ENCODE results near the gene TMEM120B. TPM values are rescaled to one million over a fixed set of nuclear protein-coding genes. Genes with fewer than 3 reads are reported as not detected.

TMEM120B gene
- total RNA-seq, 1 donor from 2014 or later: 8.9 TPM

DNA sequence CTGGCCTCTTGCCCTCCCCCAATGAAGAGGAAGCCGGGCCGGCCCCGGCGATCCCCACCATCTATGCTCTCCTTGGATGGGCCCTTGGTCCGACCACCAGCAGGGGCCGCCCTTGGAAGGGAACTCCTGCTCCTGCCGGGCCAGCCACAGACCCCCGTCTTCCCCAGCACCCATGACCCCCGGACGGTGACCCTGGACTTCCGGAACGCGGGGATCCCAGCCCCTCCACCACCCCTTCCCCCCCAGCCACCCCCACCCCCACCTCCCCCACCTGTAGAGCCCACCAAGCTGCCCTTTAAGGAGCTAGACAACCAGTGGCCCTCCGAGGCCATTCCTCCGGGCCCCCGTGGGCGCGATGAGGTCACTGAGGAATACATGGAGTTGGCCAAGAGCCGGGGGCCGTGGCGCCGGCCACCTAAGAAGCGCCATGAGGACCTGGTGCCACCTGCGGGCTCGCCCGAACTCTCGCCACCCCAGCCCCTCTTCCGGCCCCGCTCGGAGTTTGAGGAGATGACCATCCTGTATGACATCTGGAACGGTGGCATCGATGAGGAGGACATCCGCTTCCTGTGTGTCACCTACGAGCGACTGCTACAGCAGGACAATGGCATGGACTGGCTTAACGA, 110.7 kb downstream of the TMEM120B start:
- Histone ChIP-seq H3K27ac (ENCODE audit: low read depth, low read length) (no peak overlapping the region), H3K9me3 (ENCODE audit: control insufficient read depth in 3 of 3, low read length in 3 of 3) (no peaks in the 10 kb centered on the region), H3K36me3 (ENCODE audit: control insufficient read depth in 3 of 3, insufficient read depth in 3 of 3, low read length in 3 of 3) (peaks cover 56 to 65% (median 59%) of the 10 kb centered on the region in 3 donors), H3K4me1 (ENCODE audit: control insufficient read depth in 3 of 3, insufficient read depth in 3 of 3, low read length in 3 of 3) (no peaks in the 10 kb centered on the region), H3K27me3 (ENCODE audit: control insufficient read depth in 3 of 3, insufficient read depth in 3 of 3, low read length in 3 of 3) (no peaks in the 10 kb centered on the region), H3K4me3 (ENCODE audit: low read length in 3 of 3) (no peak overlapping the region), H3K9ac (ENCODE audit: low read depth in 1 of 3, low read length in 3 of 3) (peak overlapping the region in 1 of 3 donors; percentile 8)

DNA sequence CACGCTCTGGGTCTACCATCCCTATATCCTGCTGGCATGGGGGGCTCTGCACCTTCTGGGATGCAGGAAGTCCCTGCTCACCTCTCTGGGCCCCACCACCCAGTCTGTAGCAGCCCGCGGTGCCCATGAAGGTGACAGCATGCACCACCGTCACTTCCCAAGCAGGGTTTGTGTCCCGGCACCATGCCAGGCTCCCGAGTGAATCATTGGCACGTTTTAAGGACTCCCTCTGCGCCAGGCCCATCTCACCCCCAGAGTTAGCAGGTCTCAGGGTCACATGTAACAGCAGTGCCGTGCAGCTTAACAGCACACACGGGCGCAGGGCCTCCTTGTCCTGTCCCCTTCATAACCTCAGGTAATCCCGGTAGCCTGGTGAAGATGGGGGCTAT, 111.2 kb downstream of the TMEM120B start:
- peak overlapping the region in 1 of 3 donors; percentile 8 for H3K9ac ChIP-seq (ENCODE audit: low read depth in 1 of 3, low read length in 3 of 3)
- no peak overlapping the region for H3K4me3 ChIP-seq (ENCODE audit: low read length in 3 of 3)
- no peaks in the 10 kb centered on the region for H3K4me1 ChIP-seq (ENCODE audit: control insufficient read depth in 3 of 3, insufficient read depth in 3 of 3, low read length in 3 of 3)
- H3K9me3 ChIP-seq (ENCODE audit: control insufficient read depth in 3 of 3, low read length in 3 of 3): no peaks in the 10 kb centered on the region
- no peak overlapping the region for H3K27ac ChIP-seq (ENCODE audit: low read depth, low read length)
- peaks cover 61 to 70% (median 63%) of the 10 kb centered on the region in 3 donors for H3K36me3 ChIP-seq (ENCODE audit: control insufficient read depth in 3 of 3, insufficient read depth in 3 of 3, low read length in 3 of 3)
- no peaks in the 10 kb centered on the region for H3K27me3 ChIP-seq (ENCODE audit: control insufficient read depth in 3 of 3, insufficient read depth in 3 of 3, low read length in 3 of 3)

DNA sequence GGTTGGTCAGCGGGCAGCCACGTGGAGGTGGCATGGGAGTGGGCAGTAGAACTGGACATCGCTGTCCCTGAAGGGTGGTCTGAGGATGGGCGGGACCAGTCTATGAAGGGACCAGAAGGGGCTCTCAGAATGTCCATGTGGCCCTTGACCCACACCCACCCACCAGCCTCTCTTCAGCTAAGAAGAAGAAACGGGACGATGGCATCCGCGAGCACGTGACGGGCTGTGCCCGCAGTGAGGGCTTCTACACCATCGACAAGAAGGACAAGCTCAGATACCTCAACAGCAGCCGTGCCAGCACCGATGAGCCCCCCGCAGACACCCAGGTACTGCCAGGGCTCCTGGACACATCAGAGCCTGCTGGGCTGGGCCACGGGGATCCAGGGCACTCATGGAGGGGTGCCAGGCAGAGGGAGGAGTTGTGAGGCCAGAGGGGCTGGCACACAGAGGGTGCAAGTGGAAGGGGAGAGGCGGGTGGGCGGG, 112.5 kb downstream of the TMEM120B start:
- Histone ChIP-seq H3K9me3 (ENCODE audit: control insufficient read depth in 3 of 3, low read length in 3 of 3) (no peaks in the 10 kb centered on the region), H3K4me1 (ENCODE audit: control insufficient read depth in 3 of 3, insufficient read depth in 3 of 3, low read length in 3 of 3) (peaks cover 0 to 7% (median 0%) of the 10 kb centered on the region in 3 donors), H3K27ac (ENCODE audit: low read depth, low read length) (no peak overlapping the region), H3K4me3 (ENCODE audit: low read length in 3 of 3) (no peak overlapping the region), H3K9ac (ENCODE audit: low read depth in 1 of 3, low read length in 3 of 3) (no peak overlapping the region), H3K36me3 (ENCODE audit: control insufficient read depth in 3 of 3, insufficient read depth in 3 of 3, low read length in 3 of 3) (peaks cover 58 to 69% (median 63%) of the 10 kb centered on the region in 3 donors), H3K27me3 (ENCODE audit: control insufficient read depth in 3 of 3, insufficient read depth in 3 of 3, low read length in 3 of 3) (no peaks in the 10 kb centered on the region)

DNA sequence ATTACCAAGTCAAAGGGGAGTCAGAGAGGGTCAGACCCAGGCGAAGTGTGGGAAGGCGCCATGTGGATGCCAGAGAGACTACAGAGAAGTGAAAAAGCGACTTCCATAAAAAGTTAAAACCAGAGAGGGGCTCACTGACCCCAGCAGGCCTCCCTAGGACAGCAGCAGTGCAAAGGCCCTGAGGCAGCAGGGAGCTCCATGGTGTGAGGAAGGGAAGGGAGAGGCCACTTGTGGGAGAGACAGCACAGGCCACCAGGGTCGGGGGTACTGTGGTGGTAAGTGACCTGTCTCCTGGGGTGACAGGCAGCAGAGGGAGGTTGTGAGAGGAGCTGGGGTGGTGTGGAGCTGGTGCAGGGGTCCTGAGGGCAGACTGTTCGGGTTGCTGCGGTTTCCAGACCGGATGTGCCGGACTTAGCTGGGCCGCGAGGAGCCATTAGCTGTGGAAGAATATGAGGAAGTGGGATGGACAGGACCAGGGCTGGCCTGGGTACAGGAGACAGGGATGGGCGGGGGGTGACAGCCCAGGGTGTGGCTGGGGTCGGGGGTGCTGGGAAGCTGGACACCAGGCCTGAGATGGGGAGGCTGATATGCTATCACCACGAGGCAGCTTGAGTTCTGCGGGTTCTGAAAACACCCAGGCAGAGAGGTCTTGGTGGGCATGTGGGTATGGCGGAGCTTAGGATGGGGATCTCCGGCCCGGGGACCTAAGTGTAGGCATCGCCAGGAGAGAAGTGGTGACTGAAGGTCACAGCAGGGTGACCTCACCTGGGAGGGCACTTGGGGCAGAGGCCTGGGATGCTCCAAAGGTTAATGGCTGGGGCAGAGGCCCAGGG, 114.0 kb downstream of the TMEM120B start:
- no peak overlapping the region for H3K4me3 ChIP-seq (ENCODE audit: low read length in 3 of 3)
- no peaks in the 10 kb centered on the region for H3K9me3 ChIP-seq (ENCODE audit: control insufficient read depth in 3 of 3, low read length in 3 of 3)
- H3K4me1 ChIP-seq (ENCODE audit: control insufficient read depth in 3 of 3, insufficient read depth in 3 of 3, low read length in 3 of 3): peaks cover 0 to 7% (median 0%) of the 10 kb centered on the region in 3 donors
- no peaks in the 10 kb centered on the region for H3K27me3 ChIP-seq (ENCODE audit: control insufficient read depth in 3 of 3, insufficient read depth in 3 of 3, low read length in 3 of 3)
- H3K27ac ChIP-seq (ENCODE audit: low read depth, low read length): no peak overlapping the region
- H3K9ac ChIP-seq (ENCODE audit: low read depth in 1 of 3, low read length in 3 of 3): no peak overlapping the region
- peaks cover 60 to 69% (median 66%) of the 10 kb centered on the region in 3 donors for H3K36me3 ChIP-seq (ENCODE audit: control insufficient read depth in 3 of 3, insufficient read depth in 3 of 3, low read length in 3 of 3)

DNA sequence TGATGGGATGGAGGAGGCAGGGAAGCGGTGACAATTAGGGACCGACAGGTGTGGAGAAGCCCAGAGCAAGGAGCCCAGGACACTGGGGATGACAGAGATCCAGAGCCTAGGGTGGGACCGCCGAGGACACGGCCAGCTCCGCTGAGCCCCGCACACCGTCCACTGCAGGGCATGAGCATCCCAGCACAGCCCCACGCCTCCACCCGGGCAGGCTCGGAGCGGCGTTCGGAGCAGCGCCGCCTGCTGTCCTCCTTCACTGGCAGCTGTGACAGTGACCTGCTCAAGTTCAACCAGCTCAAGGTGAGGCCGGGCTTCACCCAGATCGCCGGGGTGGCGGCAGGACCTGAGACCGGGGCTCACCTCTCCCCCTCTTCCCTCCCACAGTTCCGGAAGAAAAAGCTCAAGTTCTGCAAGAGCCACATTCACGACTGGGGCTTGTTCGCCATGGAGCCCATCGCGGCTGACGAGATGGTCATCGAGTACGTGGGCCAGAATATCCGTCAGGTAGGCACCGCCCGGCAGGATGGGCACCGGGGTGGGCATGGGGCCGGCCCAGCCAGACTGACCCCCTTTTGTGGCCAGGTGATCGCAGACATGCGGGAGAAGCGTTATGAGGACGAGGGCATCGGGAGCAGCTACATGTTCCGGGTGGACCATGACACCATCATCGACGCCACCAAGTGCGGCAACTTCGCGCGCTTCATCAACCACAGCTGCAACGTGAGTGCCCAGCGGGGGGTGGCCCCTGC, 115.0 kb downstream of the TMEM120B start:
- Histone ChIP-seq H3K36me3 (ENCODE audit: control insufficient read depth in 3 of 3, insufficient read depth in 3 of 3, low read length in 3 of 3) (peaks cover 59 to 68% (median 66%) of the 10 kb centered on the region in 3 donors), H3K9ac (ENCODE audit: low read depth in 1 of 3, low read length in 3 of 3) (no peak overlapping the region), H3K27ac (ENCODE audit: low read depth, low read length) (no peak overlapping the region), H3K4me3 (ENCODE audit: low read length in 3 of 3) (no peak overlapping the region), H3K27me3 (ENCODE audit: control insufficient read depth in 3 of 3, insufficient read depth in 3 of 3, low read length in 3 of 3) (no peaks in the 10 kb centered on the region), H3K4me1 (ENCODE audit: control insufficient read depth in 3 of 3, insufficient read depth in 3 of 3, low read length in 3 of 3) (peaks cover 0 to 7% (median 0%) of the 10 kb centered on the region in 3 donors), H3K9me3 (ENCODE audit: control insufficient read depth in 3 of 3, low read length in 3 of 3) (no peaks in the 10 kb centered on the region)

DNA sequence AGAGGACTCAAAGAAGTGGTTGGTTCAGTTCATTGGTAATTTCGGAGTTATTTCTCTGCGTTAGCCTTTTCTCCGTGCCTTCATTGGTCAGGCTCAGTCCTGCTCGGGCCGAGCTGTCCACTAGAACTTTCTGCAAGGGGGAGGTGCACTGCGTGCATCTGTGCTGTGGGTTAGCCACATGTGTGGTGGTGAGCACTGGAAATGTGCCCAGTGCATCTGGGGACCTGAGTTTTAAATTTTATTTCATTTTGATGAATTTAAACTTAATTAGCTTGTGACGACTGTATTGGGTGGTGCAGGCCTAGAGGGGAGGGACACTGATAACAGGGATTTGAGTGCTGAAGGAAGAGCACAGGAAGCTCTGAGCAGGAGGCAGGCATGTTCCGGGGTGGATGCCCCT, 115.8 kb downstream of the TMEM120B start:
- Histone ChIP-seq H3K9me3 (ENCODE audit: control insufficient read depth in 3 of 3, low read length in 3 of 3) (no peaks in the 10 kb centered on the region), H3K4me1 (ENCODE audit: control insufficient read depth in 3 of 3, insufficient read depth in 3 of 3, low read length in 3 of 3) (peaks cover 0 to 7% (median 0%) of the 10 kb centered on the region in 3 donors), H3K27me3 (ENCODE audit: control insufficient read depth in 3 of 3, insufficient read depth in 3 of 3, low read length in 3 of 3) (no peaks in the 10 kb centered on the region), H3K4me3 (ENCODE audit: low read length in 3 of 3) (no peak overlapping the region), H3K27ac (ENCODE audit: low read depth, low read length) (no peak overlapping the region), H3K36me3 (ENCODE audit: control insufficient read depth in 3 of 3, insufficient read depth in 3 of 3, low read length in 3 of 3) (peaks cover 56 to 67% (median 64%) of the 10 kb centered on the region in 3 donors), H3K9ac (ENCODE audit: low read depth in 1 of 3, low read length in 3 of 3) (no peak overlapping the region)

DNA sequence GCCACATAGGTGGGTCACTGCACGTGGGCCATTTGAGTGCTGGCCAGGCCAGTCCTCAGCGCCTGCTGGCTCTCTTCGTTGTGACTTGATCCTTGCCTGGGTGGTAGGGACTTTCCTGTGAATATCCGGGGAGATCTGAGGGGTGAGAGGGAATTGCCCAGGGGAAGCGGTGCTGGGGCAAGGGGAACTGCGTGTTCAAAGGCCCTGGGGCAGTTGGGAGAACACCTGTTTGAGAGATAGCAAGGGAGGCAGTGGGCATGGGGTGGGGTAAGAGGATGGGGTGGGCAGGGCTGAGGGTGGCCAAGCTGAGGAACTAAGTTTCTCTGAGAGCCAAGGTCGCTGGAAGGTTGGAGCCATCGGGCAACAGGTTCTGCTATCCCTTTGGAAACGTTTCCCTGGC, 116.3 kb downstream of the TMEM120B start:
- Histone ChIP-seq H3K27ac (ENCODE audit: low read depth, low read length) (no peak overlapping the region), H3K4me1 (ENCODE audit: control insufficient read depth in 3 of 3, insufficient read depth in 3 of 3, low read length in 3 of 3) (peaks cover 0 to 7% (median 0%) of the 10 kb centered on the region in 3 donors), H3K9ac (ENCODE audit: low read depth in 1 of 3, low read length in 3 of 3) (no peak overlapping the region), H3K36me3 (ENCODE audit: control insufficient read depth in 3 of 3, insufficient read depth in 3 of 3, low read length in 3 of 3) (peaks cover 50 to 62% (median 59%) of the 10 kb centered on the region in 3 donors), H3K9me3 (ENCODE audit: control insufficient read depth in 3 of 3, low read length in 3 of 3) (no peaks in the 10 kb centered on the region), H3K4me3 (ENCODE audit: low read length in 3 of 3) (no peak overlapping the region), H3K27me3 (ENCODE audit: control insufficient read depth in 3 of 3, insufficient read depth in 3 of 3, low read length in 3 of 3) (no peaks in the 10 kb centered on the region)

DNA sequence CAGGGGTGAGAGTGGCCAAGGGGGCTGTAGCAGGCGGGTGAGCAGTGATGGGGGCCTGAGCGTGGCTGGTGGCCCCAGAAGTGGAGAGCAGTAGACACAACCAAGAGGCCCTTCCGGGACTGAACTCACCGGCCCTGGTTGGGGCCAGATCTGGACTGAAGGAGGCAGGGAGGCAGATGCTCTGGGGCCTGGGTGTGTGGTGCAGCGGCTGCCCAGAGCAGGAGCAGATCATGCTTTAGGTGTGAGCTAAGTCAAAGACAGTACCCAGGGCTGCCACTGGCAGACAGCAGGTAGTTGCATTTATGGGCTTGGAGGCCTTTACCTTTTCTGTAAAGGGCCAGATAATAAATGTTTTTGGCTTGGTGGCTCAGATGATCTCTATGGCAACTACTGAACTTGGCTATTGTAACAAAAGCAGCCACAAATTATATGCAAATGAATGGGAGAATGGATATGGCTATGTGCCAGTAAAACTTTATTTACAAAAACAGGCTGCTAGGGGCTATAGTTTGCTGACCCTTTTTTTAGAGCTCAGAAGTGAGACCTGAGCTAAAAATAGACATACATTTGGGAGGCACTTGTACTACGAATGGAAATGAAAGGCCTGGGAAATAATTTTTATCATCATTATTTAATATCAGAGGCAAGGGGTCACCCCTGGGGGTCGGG, 116.8 kb downstream of the TMEM120B start:
- Histone ChIP-seq H3K36me3 (ENCODE audit: control insufficient read depth in 3 of 3, insufficient read depth in 3 of 3, low read length in 3 of 3) (peaks cover 46 to 58% (median 55%) of the 10 kb centered on the region in 3 donors), H3K27ac (ENCODE audit: low read depth, low read length) (no peak overlapping the region)

DNA sequence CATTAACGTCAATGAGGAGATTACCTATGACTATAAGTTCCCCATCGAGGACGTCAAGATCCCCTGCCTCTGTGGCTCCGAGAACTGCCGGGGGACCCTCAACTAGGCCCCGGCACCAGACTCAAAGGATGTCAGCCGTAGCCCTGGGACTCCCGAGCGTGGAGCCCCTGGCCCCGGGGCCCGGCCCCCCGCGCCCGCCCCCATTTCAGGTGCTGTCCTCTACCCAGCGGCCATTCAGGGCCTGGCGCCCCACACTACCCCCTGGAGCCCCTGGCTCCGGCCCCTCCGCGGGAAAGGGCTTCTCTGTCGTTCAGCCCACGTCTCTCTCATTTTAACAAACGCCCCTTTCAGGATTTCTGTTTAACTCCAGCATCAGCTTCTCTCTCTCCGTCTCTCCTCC, 117.6 kb downstream of the TMEM120B start:
- Histone ChIP-seq H3K9me3 (ENCODE audit: control insufficient read depth in 3 of 3, low read length in 3 of 3) (no peaks in the 10 kb centered on the region), H3K36me3 (ENCODE audit: control insufficient read depth in 3 of 3, insufficient read depth in 3 of 3, low read length in 3 of 3) (peaks cover 44 to 52% (median 52%) of the 10 kb centered on the region in 3 donors), H3K27ac (ENCODE audit: low read depth, low read length) (no peak overlapping the region), H3K9ac (ENCODE audit: low read depth in 1 of 3, low read length in 3 of 3) (no peak overlapping the region), H3K4me3 (ENCODE audit: low read length in 3 of 3) (no peak overlapping the region), H3K4me1 (ENCODE audit: control insufficient read depth in 3 of 3, insufficient read depth in 3 of 3, low read length in 3 of 3) (peaks cover 0 to 7% (median 0%) of the 10 kb centered on the region in 3 donors), H3K27me3 (ENCODE audit: control insufficient read depth in 3 of 3, insufficient read depth in 3 of 3, low read length in 3 of 3) (no peaks in the 10 kb centered on the region)

More for the DNA sequence above, 116.8 kb downstream of the TMEM120B start:
- Histone ChIP-seq H3K9me3 (ENCODE audit: control insufficient read depth in 3 of 3, low read length in 3 of 3) (no peaks in the 10 kb centered on the region), H3K4me3 (ENCODE audit: low read length in 3 of 3) (no peak overlapping the region), H3K4me1 (ENCODE audit: control insufficient read depth in 3 of 3, insufficient read depth in 3 of 3, low read length in 3 of 3) (peaks cover 0 to 7% (median 0%) of the 10 kb centered on the region in 3 donors), H3K9ac (ENCODE audit: low read depth in 1 of 3, low read length in 3 of 3) (no peak overlapping the region), H3K27me3 (ENCODE audit: control insufficient read depth in 3 of 3, insufficient read depth in 3 of 3, low read length in 3 of 3) (no peaks in the 10 kb centered on the region)

Data from skeletal muscle tissue (tissue), 4 donors.